Parathyroid adenoma (tissue), 2 donors: Measurements from ENCODE around the gene TRIM8.

Experiments used
- H2AFZ ChIP-seq: fragments of 300-600 bp; sonication (generic); one replicate; pipeline ENCODE4 v1.7.0; 2017; ENCODE audit warnings: antibody characterized with exemption, mild to moderate bottlenecking
- H3K27ac ChIP-seq: fragments of 300-600 bp; sonication (generic); one replicate; pipeline ENCODE4 v1.7.0; 2017
- H3K27me3 ChIP-seq: fragments of 300-600 bp; sonication (generic); one replicate; pipeline ENCODE4 v1.7.0; 2017; ENCODE audit warnings: low read length; ENCODE audit not compliant: control insufficient read depth, insufficient read depth
- H3K36me3 ChIP-seq: fragments of 300-600 bp; sonication (generic); one replicate; pipeline ENCODE4 v1.7.0; 2017; ENCODE audit warnings: low read length; ENCODE audit not compliant: control insufficient read depth, insufficient read depth
- H3K4me1 ChIP-seq: fragments of 300-600 bp; sonication (generic); one replicate; pipeline ENCODE4 v1.7.0; 2017; ENCODE audit warnings: control low read depth
- H3K4me2 ChIP-seq: fragments of 300-600 bp; sonication (generic); one replicate; pipeline ENCODE4 v1.7.0; 2017; ENCODE audit warnings: low read length
- H3K4me3 ChIP-seq: fragments of 300-600 bp; sonication (generic); one replicate; pipeline ENCODE4 v1.7.0; 2017; ENCODE audit warnings: low read depth, low read length
- H3K79me2 ChIP-seq: fragments of 300-600 bp; sonication (generic); one replicate; pipeline ENCODE4 v1.7.0; 2017; ENCODE audit warnings: control low read depth
- H3K9ac ChIP-seq: fragments of 300-600 bp; sonication (generic); one replicate; pipeline ENCODE4 v1.7.0; 2017; ENCODE audit warnings: mild to moderate bottlenecking
- H3K9me3 ChIP-seq: fragments of 300-600 bp; sonication (generic); one replicate; pipeline ENCODE4 v1.7.0; 2017; ENCODE audit warnings: low read length; ENCODE audit not compliant: control insufficient read depth
- TF ChIP-seq, protein P1 (sequence below): fragments of 300-600 bp; sonication (generic); IDR thresholded peaks from one replicate; pipeline ENCODE4 v1.7.0; 2017; ENCODE audit warnings: antibody characterized with exemption, mild to moderate bottlenecking
- donor health status: primary hyperparathyroidism.

Gene TRIM8

DNA sequence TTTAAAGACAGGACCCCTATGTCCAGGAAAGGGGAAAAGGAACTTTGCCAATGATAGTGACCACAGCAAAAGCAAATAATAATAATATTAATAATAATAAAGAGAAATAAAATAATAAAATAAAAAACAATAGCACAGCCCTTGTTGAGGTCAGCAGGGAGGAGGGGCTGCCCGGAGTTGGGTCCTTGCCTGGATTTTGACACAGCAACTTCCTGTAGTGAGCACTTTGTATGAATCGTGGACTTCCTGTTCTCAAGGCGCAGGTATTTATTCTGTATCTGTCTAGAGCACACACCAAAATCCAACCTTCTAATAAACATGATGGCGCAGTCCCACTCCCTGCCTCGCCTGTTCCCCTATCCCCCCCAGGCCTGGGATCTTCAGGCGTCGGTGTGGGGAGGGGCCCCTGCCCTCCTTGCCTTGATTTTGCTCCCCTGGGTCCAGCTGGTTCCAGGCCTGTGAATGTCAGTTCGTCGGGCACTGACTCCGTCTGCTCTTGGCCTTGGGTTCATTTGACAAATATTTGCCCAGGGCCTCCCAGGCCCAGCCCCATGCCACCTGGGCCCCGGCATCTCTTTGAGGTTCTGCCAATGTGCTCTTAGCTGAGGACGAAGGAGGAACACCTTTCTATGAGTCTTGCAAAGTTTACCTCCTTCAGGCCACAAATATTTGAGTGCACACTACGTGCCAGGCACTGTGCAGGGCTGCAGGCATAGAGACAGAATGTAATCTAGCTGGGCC lies 13.9 kb downstream of the TRIM8 start:
- TF ChIP-seq, protein P1, sequence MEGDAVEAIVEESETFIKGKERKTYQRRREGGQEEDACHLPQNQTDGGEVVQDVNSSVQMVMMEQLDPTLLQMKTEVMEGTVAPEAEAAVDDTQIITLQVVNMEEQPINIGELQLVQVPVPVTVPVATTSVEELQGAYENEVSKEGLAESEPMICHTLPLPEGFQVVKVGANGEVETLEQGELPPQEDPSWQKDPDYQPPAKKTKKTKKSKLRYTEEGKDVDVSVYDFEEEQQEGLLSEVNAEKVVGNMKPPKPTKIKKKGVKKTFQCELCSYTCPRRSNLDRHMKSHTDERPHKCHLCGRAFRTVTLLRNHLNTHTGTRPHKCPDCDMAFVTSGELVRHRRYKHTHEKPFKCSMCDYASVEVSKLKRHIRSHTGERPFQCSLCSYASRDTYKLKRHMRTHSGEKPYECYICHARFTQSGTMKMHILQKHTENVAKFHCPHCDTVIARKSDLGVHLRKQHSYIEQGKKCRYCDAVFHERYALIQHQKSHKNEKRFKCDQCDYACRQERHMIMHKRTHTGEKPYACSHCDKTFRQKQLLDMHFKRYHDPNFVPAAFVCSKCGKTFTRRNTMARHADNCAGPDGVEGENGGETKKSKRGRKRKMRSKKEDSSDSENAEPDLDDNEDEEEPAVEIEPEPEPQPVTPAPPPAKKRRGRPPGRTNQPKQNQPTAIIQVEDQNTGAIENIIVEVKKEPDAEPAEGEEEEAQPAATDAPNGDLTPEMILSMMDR: no peak
- Histone ChIP-seq H3K4me1 (peaks cover 19% of the 10 kb centered on the region), H3K4me3 (no peak overlapping the region), H3K9me3 (no peaks in the 10 kb centered on the region), H3K36me3 (no peaks in the 10 kb centered on the region), H3K79me2 (peaks cover 6% of the 10 kb centered on the region), H3K9ac (no peak overlapping the region), H2AFZ (no peak overlapping the region), H3K4me2 (no peak overlapping the region), H3K27ac (peak overlapping the region; percentile 65), H3K27me3 (no peaks in the 10 kb centered on the region)

GRCh38 chr10:102658802-102659201 lies 14.5 kb downstream of the TRIM8 start:
- H3K79me2 ChIP-seq: peaks cover 1% of the 10 kb centered on the region
- peaks cover 19% of the 10 kb centered on the region for H3K4me1 ChIP-seq
- H3K9me3 ChIP-seq: no peaks in the 10 kb centered on the region
- H3K27me3 ChIP-seq: no peaks in the 10 kb centered on the region
- H3K36me3 ChIP-seq: no peaks in the 10 kb centered on the region
- TF ChIP-seq, protein P1: no peak
- H3K27ac ChIP-seq: peak overlapping the region; percentile 65
- H3K4me2 ChIP-seq: no peak overlapping the region
- no peak overlapping the region for H3K9ac ChIP-seq
- H2AFZ ChIP-seq: no peak overlapping the region
- H3K4me3 ChIP-seq: no peak overlapping the region

GRCh38 chr10:102660888-102661657 lies 16.8 kb downstream of the TRIM8 start:
- H3K9me3 ChIP-seq: no peaks in the 10 kb centered on the region
- TF ChIP-seq, protein P1: no peak
- H3K9ac ChIP-seq: no peak overlapping the region
- H3K4me3 ChIP-seq: no peak overlapping the region
- no peaks in the 10 kb centered on the region for H3K79me2 ChIP-seq
- H3K27ac ChIP-seq: peak overlapping the region; percentile 51
- H3K4me2 ChIP-seq: peak overlapping the region; percentile 1
- H3K4me1 ChIP-seq: peaks cover 24% of the 10 kb centered on the region
- no peaks in the 10 kb centered on the region for H3K27me3 ChIP-seq
- H3K36me3 ChIP-seq: no peaks in the 10 kb centered on the region
- peak overlapping the region; percentile 30 for H2AFZ ChIP-seq

- Histone ChIP-seq H3K4me3 (no peak overlapping the region), H3K27me3 (no peaks in the 10 kb centered on the region), H3K9me3 (no peaks in the 10 kb centered on the region), H3K4me1 (peaks cover 26% of the 10 kb centered on the region), H3K4me2 (no peak overlapping the region), H3K79me2 (no peaks in the 10 kb centered on the region), H3K9ac (no peak overlapping the region), H3K27ac (peak overlapping the region; percentile 51), H2AFZ (peak overlapping the region; percentile 30), H3K36me3 (no peaks in the 10 kb centered on the region)
- TF ChIP-seq, protein P1: no peak
Observed at GRCh38 chr10:102661658-102662028, 17.4 kb downstream of the TRIM8 start.
